A673 (cell line): ENCODE results near the gene FAM50A.

ENCODE experiments used
- EZH2 ChIP-seq: fragments of 200-600 bp; sonication (generic); IDR thresholded peaks from 2 replicates; pipeline ENCODE4 v1.6.1; 2017; ENCODE audit warnings: borderline replicate concordance, low read depth, mild to moderate bottlenecking, mixed read lengths, antibody characterized with exemption, low read length; ENCODE audit not compliant: poor library complexity, severe bottlenecking
- TF ChIP-seq, protein P1 (sequence below): fragments of 300-800, 200-600 bp; sonication (generic); conservative IDR thresholded peaks from 2 replicates; pipeline ENCODE4 v1.5.1; 2017; ENCODE audit warnings: low read depth, mild to moderate bottlenecking, antibody characterized with exemption, low read length, moderate library complexity, mixed read lengths

- TF ChIP-seq, protein P1, sequence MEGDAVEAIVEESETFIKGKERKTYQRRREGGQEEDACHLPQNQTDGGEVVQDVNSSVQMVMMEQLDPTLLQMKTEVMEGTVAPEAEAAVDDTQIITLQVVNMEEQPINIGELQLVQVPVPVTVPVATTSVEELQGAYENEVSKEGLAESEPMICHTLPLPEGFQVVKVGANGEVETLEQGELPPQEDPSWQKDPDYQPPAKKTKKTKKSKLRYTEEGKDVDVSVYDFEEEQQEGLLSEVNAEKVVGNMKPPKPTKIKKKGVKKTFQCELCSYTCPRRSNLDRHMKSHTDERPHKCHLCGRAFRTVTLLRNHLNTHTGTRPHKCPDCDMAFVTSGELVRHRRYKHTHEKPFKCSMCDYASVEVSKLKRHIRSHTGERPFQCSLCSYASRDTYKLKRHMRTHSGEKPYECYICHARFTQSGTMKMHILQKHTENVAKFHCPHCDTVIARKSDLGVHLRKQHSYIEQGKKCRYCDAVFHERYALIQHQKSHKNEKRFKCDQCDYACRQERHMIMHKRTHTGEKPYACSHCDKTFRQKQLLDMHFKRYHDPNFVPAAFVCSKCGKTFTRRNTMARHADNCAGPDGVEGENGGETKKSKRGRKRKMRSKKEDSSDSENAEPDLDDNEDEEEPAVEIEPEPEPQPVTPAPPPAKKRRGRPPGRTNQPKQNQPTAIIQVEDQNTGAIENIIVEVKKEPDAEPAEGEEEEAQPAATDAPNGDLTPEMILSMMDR = no peak
- TF ChIP-seq EZH2 = no peak
Measured at GRCh38 chrX:154477891-154478477, 34.0 kb downstream of the FAM50A start.
